ENCODE measurements around the gene TTLL10.

TTLL10 gene

DNA sequence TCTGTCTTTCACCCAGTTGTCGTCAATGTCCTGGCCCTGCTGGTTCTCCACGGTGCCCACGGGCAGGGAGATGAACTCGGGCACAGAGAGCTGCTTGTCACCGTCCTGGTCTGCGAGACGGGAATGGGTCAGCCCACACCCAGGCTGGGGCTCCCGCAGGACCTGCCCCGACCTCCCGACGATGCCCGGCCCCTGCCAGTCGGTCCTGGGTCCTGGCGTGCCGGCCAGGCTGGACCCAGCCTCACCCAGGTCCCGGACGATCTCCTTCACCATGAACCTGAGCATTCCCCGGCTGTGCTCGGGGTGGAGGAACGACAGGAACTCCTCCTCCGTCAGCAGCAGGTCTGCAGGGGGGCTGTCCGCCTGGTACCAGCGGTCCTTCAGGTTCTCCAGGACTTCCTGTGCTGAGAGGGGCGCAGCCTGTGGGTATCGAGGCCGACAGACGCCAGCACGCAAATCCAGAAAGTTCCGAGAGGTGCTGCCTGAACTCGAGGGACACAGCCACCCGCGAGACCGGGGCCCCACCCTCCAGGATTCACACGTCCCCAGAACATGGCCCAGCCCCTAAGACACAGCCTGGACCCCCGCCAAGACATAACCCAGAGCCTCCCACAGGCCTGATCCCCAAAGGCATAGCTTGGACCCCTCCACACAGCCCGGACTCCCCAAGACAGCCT is 45.0 kb downstream of the TTLL10 start:
- Mint-ChIP-seq H3K4me1 (ENCODE audit: low read depth) (peaks cover 22% of the 10 kb centered on the region), H3K4me3 (no peak overlapping the region), H3K36me3 (peaks cover 8% of the 10 kb centered on the region), H3K27me3 (no peaks in the 10 kb centered on the region), H3K27ac (no peak overlapping the region), H3K9me3 (ENCODE audit: low read depth) (no peaks in the 10 kb centered on the region)

- no peak overlapping the region for H3K27ac Mint-ChIP-seq
- no peaks in the 10 kb centered on the region for H3K27me3 Mint-ChIP-seq
Observed at GRCh38 chr1:1219341-1219740, 45.7 kb downstream of the TTLL10 start.

GRCh38 chr1:1220197-1220596 is 46.5 kb downstream of the TTLL10 start:
- H3K4me1 Mint-ChIP-seq (ENCODE audit: low read depth) = peaks cover 15% of the 10 kb centered on the region
- H3K27me3 Mint-ChIP-seq = no peaks in the 10 kb centered on the region
- no peak overlapping the region for H3K4me3 Mint-ChIP-seq
- no peak overlapping the region for H3K27ac Mint-ChIP-seq
- no peaks in the 10 kb centered on the region for H3K9me3 Mint-ChIP-seq (ENCODE audit: low read depth)
- H3K36me3 Mint-ChIP-seq = peaks cover 8% of the 10 kb centered on the region

More at GRCh38 chr1:1219341-1219740, 45.7 kb downstream of the TTLL10 start:
- Mint-ChIP-seq H3K36me3 (peaks cover 8% of the 10 kb centered on the region), H3K4me1 (ENCODE audit: low read depth) (peaks cover 20% of the 10 kb centered on the region), H3K4me3 (no peak overlapping the region), H3K9me3 (ENCODE audit: low read depth) (no peaks in the 10 kb centered on the region)

DNA sequence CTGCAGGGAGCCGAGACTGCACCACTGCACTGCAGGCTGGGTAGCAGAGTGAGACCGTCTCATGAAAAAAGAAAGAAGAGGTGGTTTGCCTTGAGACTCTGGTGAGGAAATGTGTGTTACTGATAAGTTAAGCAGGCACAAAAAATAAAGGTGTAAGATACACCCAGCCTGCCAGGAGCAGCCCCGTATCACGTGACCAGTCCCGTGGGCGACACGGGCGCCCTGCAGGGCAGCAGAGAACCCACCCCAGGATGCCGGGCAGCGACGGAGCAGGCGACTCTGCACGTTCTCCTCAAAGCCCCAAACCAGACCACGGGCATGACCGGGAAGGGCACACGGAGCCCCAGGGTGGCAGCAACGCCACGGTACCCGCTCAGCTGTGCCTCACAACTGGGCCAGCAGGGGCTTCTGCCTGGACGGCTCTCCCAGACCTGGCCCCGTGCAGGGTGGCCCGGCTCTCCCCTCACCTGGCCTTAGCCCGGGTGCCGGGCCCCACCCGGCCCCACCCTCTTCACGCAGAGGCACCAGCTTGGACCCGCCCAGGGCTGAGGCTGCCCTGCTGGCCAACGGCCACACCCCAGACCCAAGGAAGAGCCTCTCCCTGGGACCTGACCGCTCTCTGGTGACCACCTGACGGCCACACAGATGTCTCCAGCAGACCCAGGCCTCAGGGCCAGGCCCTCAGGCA is 48.4 kb downstream of the TTLL10 start:
- Mint-ChIP-seq H3K9me3 (ENCODE audit: low read depth) (no peaks in the 10 kb centered on the region), H3K27me3 (no peaks in the 10 kb centered on the region), H3K36me3 (peaks cover 3% of the 10 kb centered on the region), H3K27ac (no peak overlapping the region), H3K4me1 (ENCODE audit: low read depth) (peaks cover 10% of the 10 kb centered on the region), H3K4me3 (no peak overlapping the region)

- Mint-ChIP-seq H3K36me3 (peaks cover 3% of the 10 kb centered on the region), H3K27ac (no peak overlapping the region), H3K4me1 (ENCODE audit: low read depth) (peaks cover 8% of the 10 kb centered on the region), H3K4me3 (no peak overlapping the region), H3K9me3 (ENCODE audit: low read depth) (no peaks in the 10 kb centered on the region), H3K27me3 (no peaks in the 10 kb centered on the region)
Observed at GRCh38 chr1:1222575-1223225, 49.0 kb downstream of the TTLL10 start.

DNA sequence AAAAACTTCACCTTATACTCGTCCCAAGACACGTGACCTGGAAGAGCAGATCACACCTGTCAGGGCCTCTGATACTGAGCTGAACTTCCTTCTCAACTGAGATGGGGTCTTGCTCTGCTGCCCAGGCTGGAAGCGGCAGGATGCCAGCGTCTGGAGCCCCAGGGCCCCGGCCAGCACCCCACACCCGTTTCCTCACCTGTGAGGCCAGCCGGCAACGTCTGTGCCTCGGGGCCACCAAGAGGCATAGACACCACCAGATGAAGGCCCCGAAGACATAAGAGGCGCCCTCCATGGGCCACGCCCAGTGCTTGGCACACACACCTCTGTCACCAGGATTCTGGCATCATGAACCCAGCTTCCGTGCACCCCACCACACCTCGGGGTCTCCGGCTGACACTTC is 49.6 kb downstream of the TTLL10 start:
- Mint-ChIP-seq H3K36me3 (peaks cover 3% of the 10 kb centered on the region), H3K4me3 (no peak overlapping the region), H3K27me3 (no peaks in the 10 kb centered on the region), H3K27ac (no peak overlapping the region), H3K4me1 (ENCODE audit: low read depth) (peaks cover 7% of the 10 kb centered on the region), H3K9me3 (ENCODE audit: low read depth) (no peaks in the 10 kb centered on the region)

- no peaks in the 10 kb centered on the region for H3K27me3 Mint-ChIP-seq
- H3K27ac Mint-ChIP-seq = no peak overlapping the region
- H3K9me3 Mint-ChIP-seq (ENCODE audit: low read depth) = no peaks in the 10 kb centered on the region
- no peak overlapping the region for H3K4me3 Mint-ChIP-seq
- H3K36me3 Mint-ChIP-seq = peaks cover 3% of the 10 kb centered on the region
- peaks cover 8% of the 10 kb centered on the region for H3K4me1 Mint-ChIP-seq (ENCODE audit: low read depth)
Observed at GRCh38 chr1:1223891-1224290, 50.2 kb downstream of the TTLL10 start.

GRCh38 chr1:1225238-1225845 is 51.7 kb downstream of the TTLL10 start:
- Mint-ChIP-seq H3K27me3 (no peaks in the 10 kb centered on the region), H3K36me3 (peaks cover 3% of the 10 kb centered on the region), H3K27ac (no peak overlapping the region), H3K4me1 (ENCODE audit: low read depth) (peaks cover 18% of the 10 kb centered on the region), H3K4me3 (no peak overlapping the region), H3K9me3 (ENCODE audit: low read depth) (no peaks in the 10 kb centered on the region)

DNA sequence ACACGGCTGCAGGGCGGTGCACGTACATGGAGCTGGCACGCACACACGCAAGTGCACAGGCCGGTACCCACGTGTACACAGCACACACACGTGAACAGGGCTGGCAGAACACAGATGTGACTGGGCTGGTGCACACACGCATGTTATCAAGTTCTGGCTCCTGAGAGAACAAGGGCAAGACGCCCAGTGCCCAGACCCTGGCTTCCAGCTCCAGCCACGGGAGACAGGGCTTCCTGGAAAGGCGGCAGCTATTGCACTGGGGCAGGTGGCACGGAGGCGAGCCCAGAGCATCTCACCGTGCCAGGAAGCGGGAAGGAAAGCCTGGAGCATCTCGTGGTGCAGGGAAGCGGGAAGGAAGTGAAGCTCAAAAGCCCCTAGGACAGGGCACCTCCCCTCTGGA is 52.2 kb downstream of the TTLL10 start:
- Mint-ChIP-seq H3K27ac (no peak overlapping the region), H3K9me3 (ENCODE audit: low read depth) (no peaks in the 10 kb centered on the region), H3K4me1 (ENCODE audit: low read depth) (peaks cover 22% of the 10 kb centered on the region)

DNA sequence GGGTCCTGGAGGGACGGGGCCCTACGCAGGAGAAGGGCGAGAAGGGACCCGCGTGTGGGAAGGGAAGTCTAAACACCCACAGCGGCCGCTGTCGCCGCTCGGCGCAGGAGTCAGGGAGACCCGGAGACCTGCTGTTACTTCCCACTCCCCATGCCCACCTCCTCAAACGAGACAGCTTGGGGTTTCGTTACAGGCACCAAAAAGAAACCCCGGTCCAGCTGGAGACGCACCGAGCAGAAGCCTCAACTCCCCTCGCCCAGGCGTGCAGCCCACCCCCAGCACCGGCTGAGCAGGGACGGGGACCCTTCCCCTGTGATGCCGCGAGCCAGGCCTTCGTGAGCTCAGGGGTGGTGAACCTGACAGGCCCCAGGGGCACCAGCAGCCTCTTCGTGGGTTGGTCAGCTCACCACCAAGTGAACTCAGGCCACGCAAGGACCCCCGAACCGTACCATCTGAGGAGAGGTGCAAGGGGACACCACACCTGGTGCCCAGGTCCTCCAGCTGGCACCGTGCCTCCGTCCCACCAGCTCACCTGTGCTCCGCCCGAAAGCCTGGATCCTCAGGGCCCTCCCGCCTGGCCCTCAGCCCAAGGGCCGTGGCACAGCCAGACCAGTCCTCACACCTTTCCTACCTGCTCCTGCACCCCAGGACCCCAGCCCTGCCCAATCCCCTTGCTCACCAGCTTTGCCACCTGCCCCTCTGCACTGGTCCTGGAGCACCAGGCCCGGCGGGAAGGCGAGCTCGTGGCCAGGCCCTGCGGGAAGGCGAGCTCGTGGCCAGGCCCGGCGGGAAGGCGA is 53.1 kb downstream of the TTLL10 start:
- Mint-ChIP-seq H3K4me1 (ENCODE audit: low read depth) (peaks cover 23% of the 10 kb centered on the region), H3K27ac (no peak overlapping the region), H3K36me3 (peaks cover 6% of the 10 kb centered on the region), H3K27me3 (no peaks in the 10 kb centered on the region), H3K9me3 (ENCODE audit: low read depth) (no peaks in the 10 kb centered on the region), H3K4me3 (no peak overlapping the region)

More for the DNA sequence above, 52.2 kb downstream of the TTLL10 start:
- Mint-ChIP-seq H3K4me3 (no peak overlapping the region), H3K36me3 (peaks cover 6% of the 10 kb centered on the region), H3K27me3 (no peaks in the 10 kb centered on the region)

GRCh38 chr1:1227386-1227785 is 53.7 kb downstream of the TTLL10 start:
- Mint-ChIP-seq H3K27me3 (no peaks in the 10 kb centered on the region), H3K9me3 (ENCODE audit: low read depth) (no peaks in the 10 kb centered on the region), H3K4me1 (ENCODE audit: low read depth) (peaks cover 23% of the 10 kb centered on the region), H3K4me3 (no peak overlapping the region), H3K36me3 (peaks cover 6% of the 10 kb centered on the region), H3K27ac (no peak overlapping the region)

DNA sequence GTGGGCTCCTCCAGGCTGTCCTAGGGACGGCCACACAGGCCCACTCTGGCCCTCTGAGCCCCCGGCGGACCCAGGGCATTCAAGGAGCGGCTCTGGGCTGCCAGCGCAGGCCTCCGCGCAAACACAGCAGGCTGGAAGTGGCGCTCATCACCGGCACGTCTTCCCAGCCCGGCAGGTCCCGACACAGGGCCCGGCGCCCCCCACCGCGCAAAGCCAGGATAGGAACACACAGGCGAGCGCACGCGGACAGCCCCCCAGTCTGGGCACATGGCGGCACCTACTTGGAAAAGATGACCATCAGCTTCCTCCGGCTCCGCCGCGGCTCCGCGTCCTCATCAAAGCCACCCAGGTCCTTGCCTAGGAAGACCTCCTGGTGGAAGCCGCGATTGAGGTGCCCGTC is 54.5 kb downstream of the TTLL10 start:
- Mint-ChIP-seq H3K4me1 (ENCODE audit: low read depth) (peaks cover 23% of the 10 kb centered on the region), H3K4me3 (no peak overlapping the region), H3K27ac (no peak overlapping the region), H3K36me3 (peaks cover 2% of the 10 kb centered on the region), H3K9me3 (ENCODE audit: low read depth) (no peaks in the 10 kb centered on the region), H3K27me3 (no peaks in the 10 kb centered on the region)

DNA sequence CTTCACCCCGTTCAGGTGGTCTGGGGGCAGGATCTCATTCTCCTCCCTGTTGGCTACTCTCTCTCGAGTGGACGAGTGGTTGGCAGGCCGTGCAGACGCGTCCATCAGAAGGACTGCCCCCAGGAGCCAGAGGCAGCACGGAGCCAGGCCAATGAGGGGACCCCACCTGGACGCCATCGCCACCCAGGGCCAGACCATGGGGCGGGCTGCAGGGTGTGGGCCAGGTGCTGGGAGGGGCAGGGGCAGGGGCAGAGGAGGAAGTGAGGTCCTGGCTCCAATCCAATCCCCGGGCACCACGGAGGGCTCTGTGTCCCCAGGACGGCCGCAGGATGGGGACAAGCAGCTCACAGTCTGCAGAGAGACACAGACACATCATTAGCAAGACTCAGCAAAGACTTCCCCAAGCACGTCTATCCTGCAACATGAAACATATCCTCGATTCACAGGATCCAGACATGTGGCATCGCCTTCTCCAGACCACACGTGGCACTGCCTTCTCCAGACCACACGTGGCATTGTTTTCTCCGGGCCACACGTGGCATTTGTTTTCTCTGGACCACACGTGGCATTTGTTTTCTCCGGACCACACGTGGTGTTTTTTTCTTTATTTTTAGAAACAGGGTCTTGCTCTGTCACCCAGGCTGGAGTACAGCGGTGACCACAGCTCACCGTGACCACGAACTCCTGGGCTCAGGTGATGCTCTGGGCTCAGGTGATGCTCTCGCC is 55.1 kb downstream of the TTLL10 start:
- Mint-ChIP-seq H3K27ac (no peak overlapping the region), H3K36me3 (peaks cover 6% of the 10 kb centered on the region), H3K27me3 (no peaks in the 10 kb centered on the region), H3K4me3 (no peak overlapping the region), H3K4me1 (ENCODE audit: low read depth) (peaks cover 27% of the 10 kb centered on the region), H3K9me3 (ENCODE audit: low read depth) (no peaks in the 10 kb centered on the region)

DNA sequence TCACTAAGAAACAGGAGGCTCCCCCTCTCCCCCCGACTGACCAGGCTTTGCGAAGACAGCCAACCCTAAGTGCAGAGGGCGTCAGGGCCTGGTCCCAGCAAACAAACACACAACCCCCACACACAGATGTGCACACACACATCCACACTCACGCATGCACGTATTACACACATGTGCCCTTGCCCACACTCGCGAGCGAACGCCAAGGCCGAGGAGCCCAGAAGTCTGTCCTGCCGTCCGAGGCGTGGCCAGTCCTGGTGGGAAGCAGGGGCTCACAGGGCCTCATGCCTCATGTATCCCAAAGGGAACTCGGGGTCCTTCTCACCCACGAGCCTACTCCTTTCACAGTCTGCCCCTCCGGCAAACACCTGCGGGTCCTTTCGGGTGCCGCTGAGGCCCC is 56.1 kb downstream of the TTLL10 start:
- Mint-ChIP-seq H3K27ac (peak overlapping the region; percentile 66), H3K27me3 (no peaks in the 10 kb centered on the region), H3K4me1 (ENCODE audit: low read depth) (peaks cover 35% of the 10 kb centered on the region), H3K4me3 (peak overlapping the region; percentile 97), H3K9me3 (ENCODE audit: low read depth) (no peaks in the 10 kb centered on the region), H3K36me3 (peaks cover 6% of the 10 kb centered on the region)

All from activated naive CD8-positive, alpha-beta T cell (primary cell).